GM12801 (cell line): ENCODE measurements around the gene COL6A3.

Experiments
- CTCF ChIP-seq: IDR thresholded peaks from one replicate; pipeline ENCODE4 v1.5.1; 2011; ENCODE audit warnings: control low read depth; ENCODE audit not compliant: insufficient read length; ENCODE audit errors: extremely low read depth

Gene COL6A3

DNA sequence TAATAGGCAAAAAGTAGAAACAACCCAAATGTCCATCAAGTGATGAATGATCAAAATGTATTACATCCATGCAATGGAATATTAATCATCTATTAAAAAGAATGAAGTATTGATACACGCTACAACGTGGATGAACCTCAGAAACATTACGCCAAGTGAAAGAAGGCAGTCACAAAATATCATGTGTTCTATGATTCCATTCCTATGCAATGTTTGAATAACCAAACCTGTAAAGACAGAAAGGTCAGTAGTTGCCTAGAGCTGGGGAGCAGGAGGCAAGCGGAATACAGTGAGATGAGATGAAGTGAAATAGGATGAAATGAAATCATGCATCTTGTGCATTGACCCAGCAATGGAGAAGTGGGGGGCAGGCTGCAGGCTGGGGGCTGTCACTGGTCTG, 17.9 kb upstream of the COL6A3 start:
- no peak for TF ChIP-seq CTCF

DNA sequence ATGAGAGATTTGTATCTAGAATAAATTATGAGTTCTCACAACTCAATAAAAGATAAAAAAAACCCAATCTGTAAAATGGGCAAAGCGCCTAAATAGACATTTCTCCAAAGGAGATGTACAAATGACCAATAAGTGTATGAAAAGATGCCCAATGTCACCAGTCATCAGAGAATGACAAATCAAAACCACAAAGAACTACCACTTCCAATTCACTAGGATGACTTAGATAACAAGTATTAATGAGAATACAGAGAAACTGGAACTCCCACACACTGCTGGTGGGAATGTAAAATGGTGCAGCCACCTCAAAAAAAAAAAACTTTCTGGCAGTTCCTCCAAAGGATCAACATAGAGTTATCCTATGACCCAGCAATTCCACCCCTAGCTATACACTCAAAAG, 17.4 kb upstream of the COL6A3 start:
- no peak for TF ChIP-seq CTCF

DNA sequence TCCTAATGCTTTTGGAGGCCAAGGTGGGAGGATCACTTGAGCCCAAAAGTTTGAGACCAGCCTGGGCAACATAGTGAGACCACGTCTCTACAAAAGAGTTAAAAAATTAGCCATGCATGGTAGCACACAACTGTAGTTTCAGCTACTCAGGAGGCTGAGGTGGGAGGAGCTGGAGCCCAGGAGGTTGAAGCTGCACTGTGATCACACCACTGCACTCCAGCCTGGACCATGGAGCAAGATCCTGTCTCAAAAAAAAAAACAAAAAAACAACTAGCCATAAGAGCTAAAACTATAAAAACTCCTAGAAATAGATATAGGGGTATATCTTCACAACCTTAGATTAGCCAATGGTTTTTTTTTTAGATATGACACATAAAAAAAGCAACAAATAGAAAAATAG, 16.9 kb upstream of the COL6A3 start:
- no peak for TF ChIP-seq CTCF

- no peak for TF ChIP-seq CTCF
These were observed 15.8 kb upstream of the COL6A3 start for GRCh38 chr2:237429753-237430152.

DNA sequence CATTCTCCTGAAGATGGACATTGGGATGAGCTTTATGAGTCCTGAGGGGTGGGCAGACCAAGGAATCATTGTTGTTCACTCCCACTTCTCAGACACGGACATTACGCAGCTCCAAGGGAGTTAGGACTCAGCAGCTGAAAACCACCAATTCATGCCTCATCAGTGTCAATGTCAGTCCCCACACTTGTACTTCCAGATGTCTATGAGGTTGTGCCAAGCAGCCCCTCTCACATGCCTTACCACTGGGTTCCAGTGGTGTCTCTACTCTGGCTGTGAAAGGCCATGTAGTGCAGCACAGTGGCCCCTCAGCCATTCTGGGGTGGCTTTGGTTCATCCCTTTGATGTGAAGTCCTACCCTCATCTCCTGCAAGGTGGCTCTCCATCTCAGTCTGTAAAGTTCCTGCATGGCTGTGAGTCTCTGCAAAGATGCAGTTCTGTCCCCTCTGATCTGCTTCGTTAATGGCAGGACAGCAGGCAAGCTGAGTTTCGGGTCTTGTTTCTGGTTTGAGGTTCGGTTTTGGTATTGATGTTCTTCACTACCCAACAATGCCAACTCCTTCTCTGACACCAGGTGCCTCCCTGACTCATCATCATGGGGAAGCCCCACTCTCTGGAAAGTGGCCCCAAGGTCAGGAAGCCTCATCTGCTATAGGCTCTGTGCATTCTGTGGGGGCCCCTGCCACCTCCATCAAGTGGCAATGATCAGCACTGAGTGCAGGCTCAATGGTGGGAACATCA, 14.0 kb upstream of the COL6A3 start:
- no peak for TF ChIP-seq CTCF

DNA sequence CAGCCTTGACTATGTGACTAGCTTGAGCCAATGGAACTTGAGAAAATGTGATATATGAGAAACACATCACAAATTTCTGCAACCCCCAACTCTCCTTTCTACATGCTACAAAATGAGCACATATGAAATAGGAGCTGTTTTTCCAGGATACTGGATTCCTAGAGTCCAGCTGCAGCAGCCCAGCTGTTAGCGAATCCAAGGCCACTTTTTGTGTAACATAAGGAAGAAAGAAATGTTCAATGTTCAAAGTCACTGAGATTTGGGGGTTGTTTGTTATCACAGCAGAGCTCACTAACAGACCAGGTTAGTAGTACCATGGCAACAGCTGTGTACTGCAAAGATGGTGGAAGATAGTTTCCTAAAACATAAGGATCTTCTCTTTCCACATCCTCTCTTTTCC, 12.6 kb upstream of the COL6A3 start:
- no peak for TF ChIP-seq CTCF

GRCh38 chr2:237425320-237425719, 11.4 kb upstream of the COL6A3 start:
- TF ChIP-seq CTCF, result no peak
